Putamen (tissue), 1 donor: Measurements from ENCODE around the gene IGFBP6.

Experiments used
- DNase-seq: peaks from one replicate; pipeline ENCODE4 v3.0.0-alpha.2; 2016; ENCODE audit warnings: low spot score

Gene IGFBP6

GRCh38 chr12:53097564-53098353, at the start of gene IGFBP6:
Gene IGFBP6 (plus strand): TSS chr12:53097667. CDS start chr12:53097718, 51 bp downstream.
- peak; percentile 12 for DNase-seq

- DNase-seq: peak; percentile 57
Measured at GRCh38 chr12:53048033-53048779, 49.3 kb upstream of the IGFBP6 start.

- no peak for DNase-seq
Measured at GRCh38 chr12:53048780-53049401, 48.6 kb upstream of the IGFBP6 start.

GRCh38 chr12:53049571-53050318, 47.7 kb upstream of the IGFBP6 start, which contains the start of gene TNS2:
Gene TNS2 (plus strand): TSS chr12:53050065. CDS start chr12:53050186, 121 bp downstream.
- no peak for DNase-seq

GRCh38 chr12:53050426-53051057, 46.9 kb upstream of the IGFBP6 start:
- DNase-seq: no peak

GRCh38 chr12:53051058-53051880, 46.2 kb upstream of the IGFBP6 start:
- peak; percentile 95 for DNase-seq

GRCh38 chr12:53051881-53052412, 45.5 kb upstream of the IGFBP6 start:
- no peak for DNase-seq

GRCh38 chr12:53052419-53053217, 44.8 kb upstream of the IGFBP6 start:
- DNase-seq: peak; percentile 96

- DNase-seq: peak; percentile 77
Measured at GRCh38 chr12:53053218-53054111, 44.0 kb upstream of the IGFBP6 start.

GRCh38 chr12:53054112-53054878, 43.2 kb upstream of the IGFBP6 start:
- DNase-seq: peak; percentile 96

- no peak for DNase-seq
Measured at GRCh38 chr12:53055471-53056266, 41.8 kb upstream of the IGFBP6 start.

- DNase-seq: no peak
Measured at GRCh38 chr12:53056296-53056695, 41.2 kb upstream of the IGFBP6 start.

- DNase-seq: no peak
Measured at GRCh38 chr12:53056901-53057300, 40.6 kb upstream of the IGFBP6 start.

- no peak for DNase-seq
Measured at GRCh38 chr12:53057816-53058500, 39.5 kb upstream of the IGFBP6 start.

- no peak for DNase-seq
Measured at GRCh38 chr12:53058674-53059433, 38.6 kb upstream of the IGFBP6 start.
